Fibroblast of lung (primary cell): Measurements from ENCODE around the gene POLD3.

Source experiments
- EZH2 ChIP-seq: IDR thresholded peaks from 2 replicates; pipeline ENCODE4 v1.5.1; 2012; ENCODE audit warnings: low read length, control low read depth, mild to moderate bottlenecking; ENCODE audit errors: missing control alignments
- TF ChIP-seq, protein P1 (sequence below), 2 donors: IDR thresholded peaks in 1 of 2; conservative IDR thresholded peaks in 1 of 2; 1 replicate in 1 of 2; 2 replicates in 1 of 2; pipeline ENCODE4 v1.5.1; 2011 to 2012; ENCODE audit warnings: low read length in 2 of 2, control low read depth in 1 of 2, inconsistent platforms in 1 of 2, low read depth in 1 of 2, mild to moderate bottlenecking in 1 of 2

GRCh38 chr11:74592063-74592440, 330 bp upstream of the POLD3 start:
- TF ChIP-seq, protein P1, sequence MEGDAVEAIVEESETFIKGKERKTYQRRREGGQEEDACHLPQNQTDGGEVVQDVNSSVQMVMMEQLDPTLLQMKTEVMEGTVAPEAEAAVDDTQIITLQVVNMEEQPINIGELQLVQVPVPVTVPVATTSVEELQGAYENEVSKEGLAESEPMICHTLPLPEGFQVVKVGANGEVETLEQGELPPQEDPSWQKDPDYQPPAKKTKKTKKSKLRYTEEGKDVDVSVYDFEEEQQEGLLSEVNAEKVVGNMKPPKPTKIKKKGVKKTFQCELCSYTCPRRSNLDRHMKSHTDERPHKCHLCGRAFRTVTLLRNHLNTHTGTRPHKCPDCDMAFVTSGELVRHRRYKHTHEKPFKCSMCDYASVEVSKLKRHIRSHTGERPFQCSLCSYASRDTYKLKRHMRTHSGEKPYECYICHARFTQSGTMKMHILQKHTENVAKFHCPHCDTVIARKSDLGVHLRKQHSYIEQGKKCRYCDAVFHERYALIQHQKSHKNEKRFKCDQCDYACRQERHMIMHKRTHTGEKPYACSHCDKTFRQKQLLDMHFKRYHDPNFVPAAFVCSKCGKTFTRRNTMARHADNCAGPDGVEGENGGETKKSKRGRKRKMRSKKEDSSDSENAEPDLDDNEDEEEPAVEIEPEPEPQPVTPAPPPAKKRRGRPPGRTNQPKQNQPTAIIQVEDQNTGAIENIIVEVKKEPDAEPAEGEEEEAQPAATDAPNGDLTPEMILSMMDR (conservative IDR thresholded peaks at IDR 0.05 in 1 of 2, IDR thresholded peaks at IDR 0.05 in 1 of 2; ENCODE audit: low read depth in 1 of 2, low read length in 2 of 2): no peak
- TF ChIP-seq EZH2: no peak
